Neural progenitor cell (in vitro differentiated cells): ENCODE data around the gene NTPCR. TPM values are rescaled to one million over a fixed set of nuclear protein-coding genes. Genes with fewer than 3 reads are reported as not detected.

Experiments used
- DNase-seq: peaks from one replicate; pipeline ENCODE4 v3.0.0-alpha.2; 2016; ENCODE audit warnings: low spot score
- H2AFZ ChIP-seq: fragments of 200-600 bp; sonication (generic); replicated peaks from 2 replicates; pipeline ENCODE4 v1.6.1; 2016; ENCODE audit warnings: antibody characterized with exemption
- H3F3A ChIP-seq: fragments of 200-600 bp; sonication (generic); 2 replicates; pipeline ENCODE4 v1.6.1; 2016; ENCODE audit warnings: antibody characterized with exemption, low read depth
- H3K27ac ChIP-seq: fragments of 200-600 bp; sonication (generic); 2 replicates; pipeline ENCODE4 v1.5.1; 2016; ENCODE audit warnings: mild to moderate bottlenecking
- H3K27me3 ChIP-seq: fragments of 200-600 bp; sonication (generic); 2 replicates; pipeline ENCODE4 v1.6.1; 2016; ENCODE audit warnings: mild to moderate bottlenecking, moderate library complexity
- H3K36me3 ChIP-seq: fragments of 200-600 bp; sonication (generic); 2 replicates; pipeline ENCODE4 v1.5.1; 2016
- H3K4me1 ChIP-seq: fragments of 200-600 bp; sonication (generic); 2 replicates; pipeline ENCODE4 v1.6.1; 2016; ENCODE audit warnings: mixed run types
- H3K4me2 ChIP-seq: fragments of 200-600 bp; sonication (generic); 2 replicates; pipeline ENCODE4 v1.6.1; 2016
- H3K4me3 ChIP-seq: fragments of 200-600 bp; sonication (generic); 2 replicates; pipeline ENCODE4 v1.5.1; 2016
- H3K79me2 ChIP-seq: fragments of 200-600 bp; sonication (generic); 2 replicates; pipeline ENCODE4 v1.6.1; 2016; ENCODE audit warnings: low read depth
- H3K9ac ChIP-seq: fragments of 200-600 bp; sonication (generic); 2 replicates; pipeline ENCODE4 v1.6.1; 2016
- H3K9me3 ChIP-seq: fragments of 200-600 bp; sonication (generic); 2 replicates; pipeline ENCODE4 v1.5.1; 2016; ENCODE audit warnings: low read depth
- H4K20me1 ChIP-seq: fragments of 200-600 bp; sonication (generic); 2 replicates; pipeline ENCODE4 v1.6.1; 2016; ENCODE audit warnings: low read depth
- H3K27ac Mint-ChIP-seq: 3 replicates; pipeline ENCODE4 v1.8.0; 2021; ENCODE audit warnings: mixed read lengths
- H3K27me3 Mint-ChIP-seq: 2 replicates; pipeline ENCODE4 v1.8.0; 2022; ENCODE audit warnings: low read depth, mild to moderate bottlenecking, inconsistent platforms, moderate library complexity, mixed read lengths; ENCODE audit not compliant: insufficient read depth
- H3K36me3 Mint-ChIP-seq: 3 replicates; pipeline ENCODE4 v1.8.0; 2021; ENCODE audit warnings: mixed read lengths
- H3K4me1 Mint-ChIP-seq: 3 replicates; pipeline ENCODE4 v1.8.0; 2021; ENCODE audit warnings: mixed read lengths
- H3K4me3 Mint-ChIP-seq: 3 replicates; pipeline ENCODE4 v1.8.0; 2021; ENCODE audit warnings: mild to moderate bottlenecking, moderate library complexity, mixed read lengths
- H3K9me3 Mint-ChIP-seq: 3 replicates; pipeline ENCODE4 v1.8.0; 2020; ENCODE audit warnings: mixed read lengths
- EZH2 ChIP-seq: fragments of 200-600 bp; sonication (generic); IDR thresholded peaks from 2 replicates; pipeline ENCODE4 v1.6.1; 2017; ENCODE audit warnings: antibody characterized with exemption, mild to moderate bottlenecking, moderate library complexity
- EZH2phosphoT487 ChIP-seq: fragments of 200-600 bp; sonication (generic); IDR thresholded peaks from 2 replicates; pipeline ENCODE4 v1.6.1; 2017; ENCODE audit warnings: antibody characterized with exemption
- total RNA-seq: library from RNA; depleted of rRNA; stranded (reverse); fragments of >200 nt; gene quantifications from 2 replicates; pipeline ENCODE4 v1.2.3, GENCODE V29; 2015; ENCODE audit warnings: low replicate concordance
- TF ChIP-seq, protein P1 (sequence below): fragments of 200-600 bp; sonication (generic); IDR thresholded peaks from 2 replicates; pipeline ENCODE4 v1.5.1; 2017; ENCODE audit warnings: antibody characterized with exemption, mild to moderate bottlenecking

Gene NTPCR
- total RNA-seq, 1 donor from 2014 or later, result 65.7 TPM

DNA sequence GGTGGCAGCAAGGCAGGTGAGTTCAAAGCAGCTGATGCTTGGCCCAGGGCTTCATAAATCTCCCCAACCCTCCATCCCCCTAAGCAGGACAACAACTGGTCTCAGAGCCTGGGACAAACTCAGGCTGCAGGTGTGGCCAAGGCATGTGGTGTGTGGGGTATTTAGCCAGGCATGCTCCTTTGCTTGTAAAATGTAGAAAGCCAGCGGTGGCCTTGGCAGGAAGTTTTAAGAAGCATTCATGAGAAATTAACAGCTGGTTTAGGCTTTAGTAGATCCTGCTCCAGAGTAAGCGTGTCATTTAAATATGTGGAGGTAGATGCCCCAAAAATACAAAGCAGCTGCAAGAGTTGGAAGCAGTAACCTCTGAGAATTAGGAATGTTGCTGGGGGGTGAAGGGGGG lies 44.8 kb downstream of the NTPCR start:
- Histone ChIP-seq H3F3A (no peaks in the 10 kb centered on the region), H3K4me3 (no peak overlapping the region), H3K9me3 (no peaks in the 10 kb centered on the region), H3K36me3 (no peaks in the 10 kb centered on the region), H3K27me3 (no peaks in the 10 kb centered on the region), H3K27ac (no peak overlapping the region), H3K79me2 (no peaks in the 10 kb centered on the region), H3K9ac (no peak overlapping the region), H3K4me1 (no peaks in the 10 kb centered on the region), H2AFZ (no peak overlapping the region), H4K20me1 (no peaks in the 10 kb centered on the region), H3K4me2 (no peak overlapping the region)
- no peak overlapping the region for H3K4me3 Mint-ChIP-seq
- no peak for DNase-seq
- H3K9me3 Mint-ChIP-seq, result peaks cover 24% of the 10 kb centered on the region
- H3K4me1 Mint-ChIP-seq, result peaks cover 3% of the 10 kb centered on the region
- TF ChIP-seq EZH2 (no peak), EZH2phosphoT487 (no peak)
- TF ChIP-seq, protein P1, sequence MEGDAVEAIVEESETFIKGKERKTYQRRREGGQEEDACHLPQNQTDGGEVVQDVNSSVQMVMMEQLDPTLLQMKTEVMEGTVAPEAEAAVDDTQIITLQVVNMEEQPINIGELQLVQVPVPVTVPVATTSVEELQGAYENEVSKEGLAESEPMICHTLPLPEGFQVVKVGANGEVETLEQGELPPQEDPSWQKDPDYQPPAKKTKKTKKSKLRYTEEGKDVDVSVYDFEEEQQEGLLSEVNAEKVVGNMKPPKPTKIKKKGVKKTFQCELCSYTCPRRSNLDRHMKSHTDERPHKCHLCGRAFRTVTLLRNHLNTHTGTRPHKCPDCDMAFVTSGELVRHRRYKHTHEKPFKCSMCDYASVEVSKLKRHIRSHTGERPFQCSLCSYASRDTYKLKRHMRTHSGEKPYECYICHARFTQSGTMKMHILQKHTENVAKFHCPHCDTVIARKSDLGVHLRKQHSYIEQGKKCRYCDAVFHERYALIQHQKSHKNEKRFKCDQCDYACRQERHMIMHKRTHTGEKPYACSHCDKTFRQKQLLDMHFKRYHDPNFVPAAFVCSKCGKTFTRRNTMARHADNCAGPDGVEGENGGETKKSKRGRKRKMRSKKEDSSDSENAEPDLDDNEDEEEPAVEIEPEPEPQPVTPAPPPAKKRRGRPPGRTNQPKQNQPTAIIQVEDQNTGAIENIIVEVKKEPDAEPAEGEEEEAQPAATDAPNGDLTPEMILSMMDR, result no peak
- no peaks in the 10 kb centered on the region for H3K27me3 Mint-ChIP-seq
- H3K27ac Mint-ChIP-seq, result no peak overlapping the region
- H3K36me3 Mint-ChIP-seq, result peaks cover 44% of the 10 kb centered on the region

DNA sequence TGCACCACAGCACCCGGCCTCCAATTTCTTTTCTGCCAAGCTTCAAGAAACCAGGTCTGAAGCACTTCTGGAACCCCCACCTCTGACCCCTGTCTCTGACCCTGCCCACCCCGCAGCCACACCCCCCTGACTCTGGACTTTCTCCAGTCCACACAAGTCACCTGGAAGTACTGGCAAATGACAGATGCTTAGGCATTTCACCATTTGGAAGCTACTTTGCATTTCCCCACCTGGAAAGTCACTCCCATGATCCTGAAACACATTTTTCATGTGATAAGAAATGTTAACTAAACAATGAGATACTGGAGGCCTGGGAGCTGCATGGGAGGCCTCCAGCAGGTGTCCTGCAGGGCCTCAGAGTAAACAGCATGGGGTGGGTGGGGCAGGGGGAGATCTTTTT lies 45.7 kb downstream of the NTPCR start:
- TF ChIP-seq, protein P1, result no peak
- no peak overlapping the region for H3K4me3 Mint-ChIP-seq
- no peak overlapping the region for H2AFZ ChIP-seq
- H3K9me3 Mint-ChIP-seq, result peaks cover 24% of the 10 kb centered on the region
- H3K36me3 Mint-ChIP-seq, result peaks cover 48% of the 10 kb centered on the region
- H3K9ac ChIP-seq, result no peak overlapping the region
- H3K27me3 Mint-ChIP-seq, result no peaks in the 10 kb centered on the region
- H3K36me3 ChIP-seq, result no peaks in the 10 kb centered on the region
- H3K79me2 ChIP-seq, result no peaks in the 10 kb centered on the region
- no peaks in the 10 kb centered on the region for H3F3A ChIP-seq
- no peaks in the 10 kb centered on the region for H4K20me1 ChIP-seq
- no peaks in the 10 kb centered on the region for H3K27me3 ChIP-seq
- no peak overlapping the region for H3K27ac Mint-ChIP-seq
- peaks cover under 1% of the 10 kb centered on the region for H3K4me1 Mint-ChIP-seq
- no peak for DNase-seq
- H3K4me1 ChIP-seq, result no peaks in the 10 kb centered on the region
- no peaks in the 10 kb centered on the region for H3K9me3 ChIP-seq
- H3K4me2 ChIP-seq, result no peak overlapping the region
- H3K4me3 ChIP-seq, result no peak overlapping the region
- no peak overlapping the region for H3K27ac ChIP-seq

DNA sequence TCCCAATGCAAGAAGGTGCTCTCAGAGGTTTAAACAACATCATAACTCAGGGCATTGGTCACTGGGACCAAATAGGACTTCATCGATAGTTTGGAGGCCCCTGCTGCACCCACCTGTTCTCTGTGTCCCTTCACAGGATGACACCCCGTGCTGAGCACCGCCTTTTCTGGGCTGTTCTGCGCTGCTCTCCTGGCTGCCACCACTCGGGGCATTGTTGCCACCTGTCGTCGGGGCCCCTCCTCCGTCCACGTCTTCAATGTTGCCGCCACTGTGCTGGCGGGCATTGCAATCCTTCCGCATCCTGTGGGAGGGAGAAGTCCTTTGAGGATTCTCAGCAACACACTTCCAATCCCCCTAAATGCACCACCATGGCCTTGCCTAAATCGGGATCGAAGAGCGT lies 47.7 kb downstream of the NTPCR start:
- Histone ChIP-seq H3K9ac (no peak overlapping the region), H3K4me3 (no peak overlapping the region), H4K20me1 (no peaks in the 10 kb centered on the region), H3K79me2 (no peaks in the 10 kb centered on the region), H3K9me3 (no peaks in the 10 kb centered on the region), H3K27ac (no peak overlapping the region), H3K36me3 (no peaks in the 10 kb centered on the region), H3F3A (no peaks in the 10 kb centered on the region), H3K4me2 (no peak overlapping the region), H3K27me3 (no peaks in the 10 kb centered on the region), H2AFZ (no peak overlapping the region), H3K4me1 (no peaks in the 10 kb centered on the region)
- no peak overlapping the region for H3K27ac Mint-ChIP-seq
- H3K4me1 Mint-ChIP-seq, result no peaks in the 10 kb centered on the region
- H3K36me3 Mint-ChIP-seq, result peaks cover 39% of the 10 kb centered on the region
- no peak overlapping the region for H3K4me3 Mint-ChIP-seq
- H3K27me3 Mint-ChIP-seq, result no peaks in the 10 kb centered on the region
- H3K9me3 Mint-ChIP-seq, result peaks cover 17% of the 10 kb centered on the region
- DNase-seq, result no peak
- TF ChIP-seq EZH2 (no peak), EZH2phosphoT487 (no peak)
- TF ChIP-seq, protein P1, result no peak

DNA sequence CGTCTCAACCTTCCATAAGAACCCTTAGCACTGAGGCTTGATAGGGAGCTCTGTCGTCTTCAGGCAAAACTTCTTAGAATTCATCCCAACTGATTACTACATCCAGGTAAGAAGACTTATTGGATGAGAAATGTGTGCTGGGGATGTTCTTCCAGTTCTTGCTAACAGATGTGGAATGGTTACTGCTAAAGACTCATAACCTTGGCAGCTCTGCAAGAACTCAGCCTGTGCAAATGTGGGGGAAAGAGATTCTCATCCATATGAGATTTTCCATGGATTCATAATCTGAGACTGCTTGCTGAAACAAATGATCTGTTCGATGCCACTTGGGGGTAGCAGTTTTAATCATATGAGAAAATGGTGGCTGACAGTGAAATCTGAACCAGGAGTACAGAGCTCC lies 48.2 kb downstream of the NTPCR start:
- no peaks in the 10 kb centered on the region for H3K27me3 Mint-ChIP-seq
- H3K4me3 ChIP-seq, result no peak overlapping the region
- H3K27ac Mint-ChIP-seq, result peak overlapping the region; percentile 59
- peaks cover 15% of the 10 kb centered on the region for H3K9me3 Mint-ChIP-seq
- no peak overlapping the region for H3K4me3 Mint-ChIP-seq
- no peaks in the 10 kb centered on the region for H3K79me2 ChIP-seq
- no peaks in the 10 kb centered on the region for H3K4me1 ChIP-seq
- no peaks in the 10 kb centered on the region for H4K20me1 ChIP-seq
- H3K4me2 ChIP-seq, result no peak overlapping the region
- no peak for TF ChIP-seq EZH2phosphoT487
- TF ChIP-seq EZH2, result no peak
- TF ChIP-seq, protein P1, result no peak
- no peaks in the 10 kb centered on the region for H3F3A ChIP-seq
- DNase-seq, result no peak
- no peak overlapping the region for H3K9ac ChIP-seq
- no peak overlapping the region for H2AFZ ChIP-seq
- H3K36me3 Mint-ChIP-seq, result peaks cover 36% of the 10 kb centered on the region
- H3K36me3 ChIP-seq, result no peaks in the 10 kb centered on the region
- no peak overlapping the region for H3K27ac ChIP-seq
- H3K4me1 Mint-ChIP-seq, result no peaks in the 10 kb centered on the region
- H3K27me3 ChIP-seq, result no peaks in the 10 kb centered on the region
- H3K9me3 ChIP-seq, result no peaks in the 10 kb centered on the region
